HL-60/S4 treated with retinoic acid at 250 ng/mL for 4 days and 3 days (cell line): ENCODE results near the gene PRR12.

ENCODE experiments used
- in situ Hi-C: fragments of 300-500 bp; cut with MboI; formaldehyde crosslinking; loops from 2 replicates; pipeline ENCODE4 v1.7.0; 2022; ENCODE audit warnings: low sequenced_read_pairs

PRR12 gene

GRCh38 chr19:49590971-49591730 is at the start of gene PRR12:
PRR12 (plus strand) TSS chr19:49591182; CDS start chr19:49591655, 473 bp downstream.
- in situ Hi-C loops: no loop called here

- in situ Hi-C loops: loop anchor here (5.0 kb wide), 1 partner anchor 35 kb away; no protein-coding TSS in a partner anchor
These were observed 49.1 kb upstream of the PRR12 start for GRCh38 chr19:49541914-49542313.

DNA sequence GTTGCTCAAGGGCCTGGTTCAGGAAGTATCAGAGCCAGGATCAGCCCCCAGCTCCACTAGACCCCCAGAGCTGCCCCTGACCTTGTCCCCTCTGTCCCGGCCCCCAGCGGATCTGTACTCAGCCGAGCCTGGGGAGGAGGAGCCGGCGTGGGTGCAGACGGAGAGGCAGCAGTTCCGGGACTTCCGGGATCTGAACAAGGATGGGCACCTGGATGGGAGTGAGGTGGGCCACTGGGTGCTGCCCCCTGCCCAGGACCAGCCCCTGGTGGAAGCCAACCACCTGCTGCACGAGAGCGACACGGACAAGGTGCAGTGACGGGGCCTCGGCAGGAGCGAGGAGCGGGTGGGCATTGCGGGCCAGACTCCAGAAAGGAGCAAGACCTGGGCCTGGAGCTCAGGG is 48.5 kb upstream of the PRR12 start:
- in situ Hi-C loops: loop anchor here (5.0 kb wide), 1 partner anchor 35 kb away; no protein-coding TSS in a partner anchor

- in situ Hi-C loops: loop anchor here (5.0 kb wide), 1 partner anchor 36 kb away; no protein-coding TSS in a partner anchor
These were observed 48.0 kb upstream of the PRR12 start for GRCh38 chr19:49543032-49543431.

- in situ Hi-C loops: loop anchor here (5.0 kb wide), 1 partner anchor 37 kb away; no protein-coding TSS in a partner anchor
These were observed 46.8 kb upstream of the PRR12 start for GRCh38 chr19:49544154-49544553.

GRCh38 chr19:49546825-49547565 is 44.0 kb upstream of the PRR12 start:
- in situ Hi-C loops: no loop called here

DNA sequence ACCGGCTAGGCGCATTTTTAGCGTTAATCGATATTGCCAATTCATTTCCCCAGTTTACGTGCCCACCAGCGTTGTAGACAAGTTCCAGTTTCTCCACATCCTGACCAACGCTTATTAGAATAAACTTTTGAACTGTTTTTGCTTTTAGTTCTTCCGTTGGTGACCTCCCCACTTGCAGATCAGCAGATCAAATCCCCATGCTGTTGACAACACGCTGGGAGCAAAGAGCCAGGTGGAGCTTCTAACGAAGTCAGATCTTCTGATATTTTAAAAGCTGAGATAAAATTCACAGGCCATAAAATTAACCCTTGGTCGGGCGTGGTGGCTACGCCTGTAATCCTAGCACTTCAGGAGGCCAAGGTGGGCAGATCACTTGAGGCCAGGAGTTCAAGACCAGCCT is 41.9 kb upstream of the PRR12 start:
- in situ Hi-C loops: no loop called here

DNA sequence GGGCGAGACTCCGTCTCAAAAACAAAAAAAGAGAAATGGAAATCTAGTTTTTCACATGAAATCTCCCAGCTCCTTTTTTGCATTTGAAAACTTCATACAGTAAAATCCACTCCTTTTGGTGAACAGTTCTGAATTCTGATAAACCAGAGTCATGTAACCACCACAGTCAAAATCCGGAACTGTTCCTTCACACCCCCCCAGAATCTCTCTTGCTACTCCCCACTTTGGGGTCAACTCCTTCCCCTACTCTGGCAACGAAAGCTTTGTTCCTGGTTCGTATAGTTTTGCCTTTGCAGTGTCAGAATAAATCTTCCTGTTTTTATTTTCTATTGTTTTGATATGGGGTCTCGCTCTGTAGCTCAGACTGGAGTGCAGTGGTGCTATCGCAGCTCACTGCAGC is 39.5 kb upstream of the PRR12 start:
- in situ Hi-C loops: no loop called here

GRCh38 chr19:49552749-49553148 is 38.2 kb upstream of the PRR12 start:
- in situ Hi-C loops: no loop called here

DNA sequence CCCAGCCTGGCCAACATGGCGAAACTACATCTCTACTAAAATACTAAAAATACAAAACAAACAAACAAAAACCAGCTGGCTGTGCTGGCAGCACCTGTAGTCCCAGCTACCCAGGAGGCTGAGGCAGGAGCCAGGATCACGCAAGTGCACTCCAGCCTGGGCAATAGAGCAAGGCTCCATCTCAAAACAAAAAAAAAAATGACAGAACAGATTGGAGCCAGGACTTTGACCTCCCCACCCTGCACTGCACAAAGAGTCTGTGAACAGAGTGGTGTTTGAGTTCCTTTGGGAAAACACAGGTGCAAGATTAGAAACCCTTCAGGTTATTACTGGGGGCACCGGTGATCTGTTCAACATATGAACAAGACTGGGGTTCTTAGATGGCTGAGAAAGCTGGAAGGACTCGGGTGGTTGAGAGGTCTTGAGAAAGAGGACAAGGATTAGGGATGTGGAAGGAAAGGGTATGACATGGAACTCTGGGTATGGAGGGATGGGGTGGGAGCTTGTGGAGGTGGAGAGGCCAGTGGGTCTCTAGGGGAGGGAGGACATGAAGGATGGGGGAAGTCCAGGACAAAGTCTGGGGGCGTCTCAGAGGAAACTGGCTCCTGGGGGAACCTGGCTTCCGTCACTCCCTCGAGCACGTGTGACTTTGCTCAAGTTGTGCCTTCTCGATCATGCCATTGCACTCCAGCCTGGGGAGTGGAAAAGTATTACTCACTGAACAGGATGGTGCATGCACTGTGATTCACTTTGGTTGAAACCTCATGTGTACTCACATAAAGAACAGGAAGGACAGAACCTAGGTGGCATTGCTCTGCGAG is 37.3 kb upstream of the PRR12 start:
- in situ Hi-C loops: no loop called here

DNA sequence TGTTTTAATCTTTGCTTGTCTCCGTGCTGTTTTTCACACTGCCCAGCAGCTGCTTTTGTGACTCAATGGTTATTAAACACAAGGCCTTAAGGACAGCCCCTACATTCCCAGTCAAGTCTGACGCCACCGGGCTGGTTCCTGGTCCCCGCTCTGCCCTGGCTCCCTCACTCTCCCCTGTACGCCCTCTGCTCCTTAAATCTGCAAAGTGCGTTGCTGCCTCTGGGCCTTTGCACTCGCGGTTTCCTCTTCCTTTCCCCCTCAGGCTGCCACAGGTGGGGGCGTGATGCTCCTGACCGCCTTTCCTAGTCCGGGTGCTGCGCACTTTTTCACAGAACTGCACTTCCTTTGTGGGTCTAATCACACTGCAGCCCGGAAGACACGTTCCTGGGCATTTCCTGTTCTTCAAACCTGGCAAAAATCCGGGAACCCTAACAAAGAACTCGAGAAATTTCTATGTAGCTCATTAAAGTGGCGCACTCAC is 36.2 kb upstream of the PRR12 start:
- in situ Hi-C loops: no loop called here

- in situ Hi-C loops: no loop called here
These were observed 35.2 kb upstream of the PRR12 start for GRCh38 chr19:49555600-49556411.

- in situ Hi-C loops: no loop called here
These were observed 34.3 kb upstream of the PRR12 start for GRCh38 chr19:49556412-49557398.

GRCh38 chr19:49557641-49558325 is 33.2 kb upstream of the PRR12 start:
- in situ Hi-C loops: no loop called here

GRCh38 chr19:49558591-49558990 is 32.4 kb upstream of the PRR12 start:
- in situ Hi-C loops: no loop called here

DNA sequence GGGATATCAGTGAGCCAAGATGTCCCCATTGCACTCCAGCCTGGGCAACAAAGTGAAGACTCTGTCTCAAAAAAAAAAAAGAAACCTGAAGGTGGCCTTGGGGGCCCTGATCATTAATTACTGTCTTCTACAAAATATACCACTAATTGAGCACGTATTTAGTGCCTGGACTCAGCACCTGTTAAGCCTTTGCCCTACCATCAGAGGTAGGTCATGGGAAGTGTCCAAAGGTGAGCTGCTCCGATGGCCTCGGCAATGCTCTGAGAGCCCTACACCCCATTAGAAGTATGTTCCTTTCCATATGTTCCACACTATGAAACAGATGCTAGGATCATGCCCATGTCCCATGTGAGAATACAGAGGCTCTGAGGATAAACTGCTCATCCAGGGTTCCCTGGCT is 31.5 kb upstream of the PRR12 start:
- in situ Hi-C loops: no loop called here

GRCh38 chr19:49559928-49560327 is 31.1 kb upstream of the PRR12 start:
- in situ Hi-C loops: no loop called here

- in situ Hi-C loops: no loop called here
These were observed 30.6 kb upstream of the PRR12 start for GRCh38 chr19:49560358-49560900.
